ENCODE data around the gene SLC27A4.

The SLC27A4 gene

DNA sequence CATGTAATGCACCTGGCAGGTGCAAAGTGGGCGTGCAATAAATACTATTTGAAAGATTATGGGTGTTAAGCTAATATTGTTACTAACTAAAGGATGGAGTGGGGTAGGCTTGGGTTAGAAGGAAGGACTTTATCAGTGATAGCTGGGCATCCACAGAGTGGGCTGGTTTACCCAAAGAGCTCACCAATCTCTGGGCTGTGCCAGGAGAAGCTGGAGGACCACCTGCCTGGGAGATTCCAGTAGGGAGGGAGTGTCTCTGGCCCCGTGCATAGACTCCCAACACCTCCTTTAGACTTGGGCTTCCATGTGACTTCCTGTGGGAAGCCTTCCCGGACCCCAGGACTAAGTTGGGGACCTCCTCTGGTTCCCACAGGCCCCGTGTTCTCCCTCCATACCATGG, 25.2 kb downstream of the SLC27A4 start:
- DNase-seq (ENCODE audit: low read depth): no peak

DNA sequence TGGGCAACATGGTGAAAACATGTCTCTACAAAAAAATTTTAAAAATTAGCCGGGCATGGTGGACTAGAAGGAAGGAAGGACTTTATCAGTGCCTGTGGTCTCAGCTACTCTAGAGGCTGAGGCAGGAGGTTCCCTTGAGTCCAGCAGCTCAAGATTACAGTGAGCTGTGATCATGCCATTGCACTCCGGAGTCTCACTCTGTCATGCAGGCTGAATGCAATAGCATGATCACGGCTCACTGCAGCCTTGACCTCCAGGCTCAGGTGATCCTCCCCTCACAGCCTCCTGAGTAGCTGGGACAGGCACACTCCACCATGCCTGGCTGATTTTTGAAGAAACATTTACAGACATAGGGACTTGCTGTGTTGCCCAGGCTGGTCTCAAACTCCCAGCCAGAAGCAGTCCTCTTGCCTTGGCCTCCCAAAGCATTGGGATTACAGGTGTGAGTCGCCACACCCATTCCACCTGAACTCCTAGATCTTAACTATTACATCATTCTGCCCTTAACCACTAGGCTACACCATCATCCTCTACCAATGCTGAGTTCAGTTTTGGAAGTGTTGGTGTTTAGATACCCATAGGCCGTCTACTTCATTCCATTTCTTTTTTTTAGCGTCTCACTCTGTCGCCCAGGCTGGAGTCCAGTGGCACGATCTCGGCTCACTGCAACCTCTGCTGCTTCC, 28.8 kb downstream of the SLC27A4 start:
- no peak for DNase-seq (ENCODE audit: low read depth)

DNA sequence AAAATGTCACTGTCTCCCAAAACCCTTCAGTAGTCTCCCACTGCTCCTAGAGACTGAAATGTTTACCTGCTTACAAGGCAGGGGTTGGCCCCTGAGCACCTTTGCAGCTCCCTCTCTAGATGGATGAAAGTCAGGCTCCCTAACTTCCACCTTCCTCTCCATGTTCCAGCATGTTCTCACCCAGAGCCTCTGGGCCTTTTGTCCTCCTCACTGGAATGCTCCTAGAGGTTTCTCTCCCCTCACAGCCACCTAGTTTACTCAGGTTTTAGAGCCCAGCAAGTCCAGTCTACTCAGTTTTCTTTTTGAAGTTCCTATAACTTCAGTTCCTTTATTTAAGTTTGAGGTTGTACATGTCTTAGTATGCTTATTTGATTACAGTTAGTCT, 30.0 kb downstream of the SLC27A4 start:
- peak; percentile 10 for DNase-seq (ENCODE audit: low read depth)

DNA sequence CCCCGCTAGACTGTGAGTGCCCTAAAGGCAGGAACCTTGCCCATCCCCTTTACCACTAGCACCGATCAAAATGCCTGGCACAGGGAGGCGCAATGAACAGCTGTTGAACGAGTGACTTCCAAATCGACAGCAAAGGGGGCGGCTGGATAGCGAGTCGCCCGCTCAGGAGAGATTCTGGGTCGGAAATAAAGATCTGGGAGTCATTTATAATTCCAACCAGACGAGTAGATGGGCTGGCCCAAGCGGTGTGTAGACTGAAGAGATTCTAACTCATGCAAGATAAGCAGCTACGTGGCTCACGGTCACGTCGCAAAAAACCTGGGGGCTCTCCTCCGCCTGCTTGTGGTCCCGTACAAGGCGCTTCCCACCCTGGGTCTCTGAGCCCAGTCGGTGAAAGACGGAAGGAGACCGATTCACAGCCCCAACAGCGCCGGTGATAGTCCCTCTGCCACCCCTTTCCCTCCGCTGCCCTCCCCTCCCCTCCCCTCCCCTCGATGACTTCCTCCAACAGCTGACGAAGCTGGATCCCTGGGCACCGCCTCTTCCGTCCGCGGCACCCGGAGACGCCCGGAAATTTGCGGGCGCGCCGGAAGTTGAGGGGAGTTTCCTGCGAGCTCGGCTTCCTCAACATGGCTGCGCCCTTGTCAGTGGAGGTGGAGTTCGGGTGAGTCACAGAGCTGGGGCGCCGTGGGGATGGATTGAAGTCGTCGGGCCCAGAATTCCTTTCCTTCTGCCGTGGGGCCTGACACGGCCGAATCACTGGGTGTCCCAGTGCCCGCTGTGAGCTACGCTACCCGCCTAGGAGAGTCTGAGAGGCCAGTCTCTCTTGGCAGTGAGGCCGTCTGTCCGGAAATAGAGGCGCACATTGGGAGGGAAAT, 30.7 kb downstream of the SLC27A4 start, which contains the start of gene URM1:
URM1 (plus strand) TSS at position 623 of the 878 bp plus-strand sequence; CDS start at position 630, 7 bp downstream.
- DNase-seq (ENCODE audit: low read depth): peak; percentile 98

GRCh38 chr9:128371630-128372117, 31.3 kb downstream of the SLC27A4 start:
- peak; percentile 33 for DNase-seq (ENCODE audit: low read depth)

DNA sequence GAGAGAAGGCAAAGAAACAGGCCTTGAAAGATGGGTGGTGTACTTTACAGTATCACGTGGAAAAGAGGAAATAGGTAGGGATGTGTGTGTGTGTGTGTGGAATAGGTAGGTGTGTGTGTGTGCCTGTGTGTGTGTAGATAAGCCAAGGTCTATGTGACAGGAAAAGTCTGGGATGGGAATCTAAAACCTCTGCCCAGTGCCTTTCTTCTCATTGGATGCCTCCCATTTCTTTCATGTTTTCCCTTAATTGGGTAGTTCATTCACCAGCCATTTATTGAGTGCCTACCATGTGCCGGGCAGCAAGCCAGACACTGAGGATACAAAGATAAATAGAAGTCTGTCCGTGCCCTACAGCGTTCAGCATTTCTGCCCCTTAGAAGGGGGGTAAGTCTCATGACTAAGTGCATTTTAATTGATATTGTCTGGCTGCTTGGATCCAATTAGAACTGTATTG, 31.9 kb downstream of the SLC27A4 start:
- no peak for DNase-seq (ENCODE audit: low read depth)

DNA sequence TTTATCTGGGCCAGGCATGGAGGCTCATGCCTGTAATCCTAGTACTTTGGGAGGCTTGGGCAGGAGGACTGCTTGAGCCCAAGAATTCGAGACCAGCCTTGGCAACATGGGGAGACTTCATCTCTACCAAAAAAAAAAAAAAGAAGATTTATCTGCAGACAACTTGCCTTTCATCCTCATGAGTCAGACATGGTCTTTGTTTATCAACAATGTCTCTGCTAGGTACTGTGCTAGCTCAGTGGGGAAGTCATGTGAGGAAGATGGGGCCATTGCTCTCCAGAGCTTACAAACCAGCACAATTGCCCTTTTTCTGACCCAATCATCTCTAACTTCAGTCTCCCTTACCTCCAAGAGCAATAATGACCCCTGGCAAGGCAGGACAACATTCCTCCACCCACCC, 32.5 kb downstream of the SLC27A4 start:
- DNase-seq (ENCODE audit: low read depth): peak; percentile 79

DNA sequence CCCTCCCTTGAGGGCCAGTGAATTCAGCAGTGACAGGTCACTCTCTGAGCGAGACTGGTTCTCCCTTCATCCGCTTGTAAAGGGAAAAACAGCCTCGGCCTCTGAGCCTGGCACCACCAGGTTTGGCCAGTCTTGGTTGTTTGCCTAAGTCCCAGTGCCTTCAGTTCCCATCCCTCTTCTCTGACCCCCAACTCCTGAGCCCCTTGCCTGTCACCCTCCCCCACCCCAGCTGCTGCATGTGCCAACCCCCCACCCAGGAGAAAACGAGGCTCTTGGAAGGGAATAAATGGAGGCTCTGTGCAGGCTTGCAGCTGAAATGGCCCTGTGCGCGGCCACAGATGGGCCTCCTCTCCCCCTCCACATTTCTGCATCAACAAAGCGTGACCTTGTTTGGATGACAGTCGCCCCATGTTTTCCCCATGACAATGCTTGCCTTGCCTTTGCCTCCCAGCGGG, 33.9 kb downstream of the SLC27A4 start:
- DNase-seq (ENCODE audit: low read depth): no peak

DNA sequence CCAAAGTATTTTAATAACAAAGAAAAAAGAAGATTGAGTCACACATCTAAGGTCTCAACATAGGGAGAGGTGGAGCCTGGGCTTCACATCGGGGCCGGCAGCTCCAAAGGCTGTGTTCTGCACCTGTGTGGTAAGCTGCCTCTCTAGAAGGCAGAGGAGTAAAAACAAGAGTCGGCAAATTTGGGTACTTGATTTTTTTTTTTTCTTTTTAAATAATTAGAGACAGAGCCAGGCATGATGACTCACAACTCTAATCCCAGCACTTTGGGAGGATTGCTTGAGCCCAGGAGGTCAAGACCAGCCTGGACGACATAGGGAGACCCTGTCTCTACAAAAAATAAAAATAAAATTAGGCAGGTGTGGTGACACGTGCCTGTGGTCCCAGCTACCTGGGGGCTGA, 35.5 kb downstream of the SLC27A4 start:
- peak; percentile 33 for DNase-seq (ENCODE audit: low read depth)

GRCh38 chr9:128382261-128382660, 41.9 kb downstream of the SLC27A4 start:
- no peak for DNase-seq (ENCODE audit: low read depth)

DNA sequence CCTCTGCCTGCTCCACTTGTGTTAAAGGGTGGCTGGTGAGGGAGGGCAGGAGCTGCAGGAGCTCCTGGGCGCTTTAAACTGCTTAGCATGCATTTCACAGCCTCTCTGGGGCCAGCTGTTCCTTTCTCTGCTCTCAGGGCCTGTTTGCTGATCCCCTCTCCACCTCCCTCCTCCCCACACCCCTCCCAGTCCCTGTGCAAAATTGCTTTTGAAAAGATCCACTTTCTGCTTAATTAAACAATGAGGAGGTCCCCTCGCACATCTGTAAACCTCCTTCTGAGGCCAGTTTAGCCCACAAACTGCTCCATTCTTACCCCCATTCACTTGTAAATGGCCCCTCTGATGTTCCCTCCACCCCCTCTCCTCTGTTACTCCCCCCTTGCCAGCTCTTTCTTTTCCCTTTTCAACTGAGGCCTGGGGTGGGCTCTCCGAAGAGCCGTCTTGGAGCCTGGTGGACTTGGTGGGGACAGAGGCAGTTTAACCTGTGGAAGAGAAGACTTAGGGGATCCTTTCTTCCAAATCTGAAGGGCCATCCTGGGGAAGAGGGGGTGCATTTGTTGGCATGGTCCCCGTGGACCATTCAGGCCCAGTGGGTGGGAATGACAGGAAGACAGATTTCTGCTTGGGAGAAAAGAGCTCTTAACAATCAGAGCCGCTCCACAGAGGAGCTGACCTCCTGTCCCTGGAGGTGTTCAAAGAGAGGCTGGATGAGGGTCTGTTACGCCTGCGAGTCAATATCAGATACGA, 42.9 kb downstream of the SLC27A4 start:
- no peak for DNase-seq (ENCODE audit: low read depth)

DNA sequence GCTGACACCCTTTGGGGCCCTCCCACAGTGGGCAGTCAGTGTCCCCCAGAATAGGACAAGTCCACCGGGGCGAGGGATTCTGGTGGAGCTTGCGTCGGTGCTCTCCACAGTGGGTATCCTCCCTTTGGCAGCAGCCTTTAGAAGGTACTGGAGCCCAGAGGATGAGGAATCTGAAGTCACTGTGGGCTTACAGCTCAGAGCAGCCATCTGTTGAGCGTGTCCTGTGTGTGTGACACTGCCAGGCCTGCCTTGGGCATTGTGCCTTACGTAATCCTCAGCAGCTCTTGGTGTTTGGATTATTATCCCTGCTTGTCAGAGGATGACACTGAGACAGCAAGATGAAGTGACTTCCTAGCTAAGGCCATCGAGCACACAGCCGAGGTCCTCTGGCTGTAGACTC, 43.5 kb downstream of the SLC27A4 start:
- no peak for DNase-seq (ENCODE audit: low read depth)

DNA sequence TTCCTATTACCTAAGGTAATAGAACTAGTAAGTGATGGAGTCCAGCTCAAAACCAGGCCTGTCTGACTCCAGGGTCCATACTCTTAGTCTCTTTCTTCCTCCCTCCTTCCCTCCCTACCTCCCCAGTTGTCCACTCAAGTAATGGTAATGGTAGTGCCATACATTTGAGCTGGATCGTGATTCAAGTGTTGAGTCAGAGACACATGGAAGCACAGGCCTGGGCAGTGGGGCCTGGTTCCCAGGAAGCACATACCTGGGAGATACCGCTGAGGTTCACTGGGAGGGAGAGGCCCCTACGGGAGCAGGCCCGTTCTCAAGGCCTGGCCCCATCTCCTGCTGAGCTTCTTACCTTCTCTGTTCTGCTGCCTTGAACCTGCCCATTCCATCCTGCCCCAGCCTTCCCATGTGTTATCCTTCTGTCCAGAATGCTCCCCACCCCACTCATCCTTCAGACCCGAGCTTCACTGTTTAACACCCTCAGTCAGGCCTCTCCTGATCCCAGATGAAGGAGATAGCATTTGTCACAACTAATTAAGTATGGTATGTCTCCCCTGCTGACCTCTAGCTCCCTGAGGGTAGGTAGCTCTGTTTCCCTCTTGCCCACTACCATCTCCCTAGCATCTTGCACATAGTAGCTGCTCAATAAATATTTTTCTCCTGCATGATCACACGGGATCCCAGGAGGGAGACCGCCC, 44.6 kb downstream of the SLC27A4 start:
- DNase-seq (ENCODE audit: low read depth): no peak

DNA sequence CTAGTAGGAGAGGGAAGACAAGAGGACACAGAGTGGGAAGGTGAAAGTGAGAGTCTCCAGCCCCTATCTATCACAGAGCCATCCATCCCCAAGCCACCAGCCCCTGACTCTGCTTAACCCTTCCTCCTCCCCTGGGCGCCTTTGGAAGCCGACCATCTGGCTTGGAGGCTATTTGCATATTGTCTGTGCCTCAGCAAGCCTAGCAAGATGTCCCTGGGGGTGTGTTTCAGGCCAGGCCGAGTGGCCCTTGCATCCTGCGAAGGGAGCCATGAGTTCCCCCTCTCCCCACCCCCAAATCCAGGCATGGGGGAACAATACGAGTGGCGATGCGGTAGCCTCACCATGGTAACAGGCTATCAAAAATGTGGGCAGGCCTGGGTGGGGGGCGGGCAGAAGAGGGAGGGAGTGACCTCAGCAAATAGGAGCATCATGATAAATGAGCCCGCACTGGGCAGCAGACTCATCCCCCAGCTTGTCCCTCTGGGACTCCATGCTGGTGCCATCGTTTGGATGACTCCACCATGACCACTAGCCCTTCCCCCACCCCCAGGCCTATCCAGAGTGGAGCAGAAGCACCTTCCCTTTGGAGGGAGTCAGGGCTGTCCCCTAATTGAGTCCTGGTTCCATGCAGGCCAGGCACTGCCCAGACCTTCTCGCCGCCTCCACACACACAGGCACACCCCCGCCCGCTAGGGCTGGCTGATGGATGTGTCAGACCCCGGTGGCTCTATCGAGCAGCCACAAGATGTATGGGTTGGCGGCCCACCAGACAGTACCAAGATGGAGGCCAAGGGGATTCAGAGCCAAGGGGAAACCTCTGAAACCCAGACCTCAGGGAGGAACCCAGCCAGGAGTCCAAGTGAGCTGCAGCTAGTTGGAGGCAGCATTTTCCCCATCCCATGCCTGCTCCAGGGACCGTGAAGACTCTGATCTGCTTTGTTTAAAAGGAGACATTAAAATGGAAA, 45.5 kb downstream of the SLC27A4 start:
- no peak for DNase-seq (ENCODE audit: low read depth)

DNA sequence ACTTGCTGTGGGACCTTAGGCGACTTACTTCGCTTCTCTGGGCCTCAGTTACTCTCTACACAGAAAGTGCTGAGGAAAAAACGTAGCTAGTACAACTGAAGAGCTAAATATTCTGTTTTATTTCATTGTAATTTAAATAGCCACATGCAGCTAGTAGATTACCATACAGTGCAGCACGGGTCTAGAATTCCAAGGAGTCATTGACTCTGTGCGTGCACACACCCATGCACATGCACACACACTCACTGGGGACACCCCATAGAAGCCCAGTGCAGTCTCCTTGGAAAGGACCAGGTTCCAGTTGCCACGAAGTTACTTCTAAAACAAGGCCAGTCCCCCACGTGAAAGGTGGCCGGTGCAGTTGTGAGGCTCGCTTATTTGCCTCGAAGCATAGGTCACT, 47.8 kb downstream of the SLC27A4 start:
- no peak for DNase-seq (ENCODE audit: low read depth)

DNA sequence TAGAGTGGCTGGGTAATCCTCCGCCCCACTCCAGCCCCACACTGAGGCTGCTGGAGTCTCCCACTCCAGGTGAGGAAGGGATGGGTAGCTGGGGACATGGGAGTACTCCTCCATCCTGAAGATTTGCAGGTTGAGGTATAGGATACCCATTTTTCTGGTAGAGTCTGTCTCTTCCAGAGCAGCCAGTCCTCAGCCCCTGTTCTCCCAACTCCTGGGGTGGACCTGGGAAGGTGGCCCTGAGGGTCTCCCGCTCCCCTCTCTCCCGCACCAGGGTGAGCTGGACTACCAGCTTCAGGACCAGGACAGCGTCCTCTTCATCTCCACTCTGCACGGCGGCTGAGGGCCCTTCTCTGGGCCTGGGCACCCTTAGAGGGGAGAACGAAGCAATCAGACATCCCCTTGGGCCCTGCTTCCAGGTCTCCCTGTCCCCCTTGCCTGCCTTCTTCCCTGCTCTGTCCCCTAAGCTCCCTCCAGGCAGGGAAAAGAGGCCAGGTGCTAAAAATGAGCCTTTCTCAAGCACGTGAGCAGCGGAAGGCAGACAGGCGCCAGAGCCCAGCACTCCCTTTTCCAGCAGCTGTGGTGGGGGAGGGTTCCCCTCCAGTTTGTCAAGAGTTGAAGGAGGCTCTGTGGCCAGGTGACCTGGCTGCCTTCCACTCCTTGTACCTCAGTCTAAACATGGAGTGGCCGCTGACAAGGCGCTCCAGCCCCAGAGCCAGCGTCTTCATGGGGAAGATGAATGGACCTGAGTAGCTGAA, 49.2 kb downstream of the SLC27A4 start:
- no peak for DNase-seq (ENCODE audit: low read depth)

GRCh38 chr9:128390150-128390812, 50.0 kb downstream of the SLC27A4 start:
- no peak for DNase-seq (ENCODE audit: low read depth)

GRCh38 chr9:128390813-128391711, 50.7 kb downstream of the SLC27A4 start:
- no peak for DNase-seq (ENCODE audit: low read depth)
